AG04450 (cell line): ENCODE measurements around the gene RASL11B. TPM values are rescaled to one million over a fixed set of nuclear protein-coding genes. Genes with fewer than 3 reads are reported as not detected.

Source experiments
- CTCF ChIA-PET: fragments of 300-600, 350-600 bp; formaldehyde crosslinking; extraction: SDS; loops from one replicate; lab custom pipeline; 2022; ENCODE audit warnings: antibody characterized with exemption, inconsistent platforms; lab: Charles Lee
- POLR2A ChIA-PET: fragments of 350-600 bp; formaldehyde crosslinking; extraction: SDS; loops from one replicate; lab custom pipeline; 2021; ENCODE audit warnings: antibody characterized with exemption, inconsistent platforms; lab: Yijun Ruan, JAX
- DNase-seq: peaks from one replicate; pipeline ENCODE4 v3.0.0-alpha.2; 2011; ENCODE audit warnings: low read depth, low spot score
- H3K27ac ChIP-seq: one replicate; pipeline ENCODE4 v1.5.1; 2012; ENCODE audit warnings: low read depth, low read length, control low read depth
- H3K27me3 ChIP-seq: one replicate; pipeline ENCODE4 v1.6.0; 2012; ENCODE audit warnings: low read length; ENCODE audit not compliant: control insufficient read depth, insufficient read depth
- H3K4me3 ChIP-seq: 2 replicates; pipeline ENCODE4 v1.5.1; 2011; ENCODE audit warnings: mild to moderate bottlenecking, low read depth, low read length, control low read depth
- H3K9me3 ChIP-seq: 2 replicates; pipeline ENCODE4 v1.5.1; 2012; ENCODE audit warnings: low read length; ENCODE audit not compliant: control insufficient read depth, insufficient read depth
- CTCF ChIP-seq: IDR thresholded peaks from 2 replicates; pipeline ENCODE4 v1.5.1; 2011; ENCODE audit warnings: low read depth, low read length, control low read depth, inconsistent platforms
- polyA plus RNA-seq: library from polyadenylated mRNA; depleted of rRNA; stranded (reverse); fragments of >200 nt; gene quantifications from 2 replicates; pipeline ENCODE4 v1.2.3, GENCODE V29; 2011

Gene RASL11B
- polyA plus RNA-seq, 1 experiment: 4.3 TPM

- H3K9me3 ChIP-seq: peaks cover 3% of the 10 kb centered on the region; the same call in 1 of the 2 replicates
- CTCF ChIA-PET: interaction anchor here (0.6 to 0.9 kb wide), 2 partner anchors 113 to 114 kb away, joined by 3 read pairs; no protein-coding TSS in a partner anchor
- no peak for DNase-seq
- no peak for TF ChIP-seq CTCF
- H3K27me3 ChIP-seq: peaks cover 3% of the 10 kb centered on the region
- no peak overlapping the region for H3K27ac ChIP-seq
- POLR2A ChIA-PET: no interaction called here
- no peak overlapping the region for H3K4me3 ChIP-seq
These were observed 7.1 kb downstream of the RASL11B start for GRCh38 chr4:52869196-52869595.

- H3K4me3 ChIP-seq: no peak overlapping the region
These were observed 7.5 kb downstream of the RASL11B start for GRCh38 chr4:52869656-52870055.

GRCh38 chr4:52870225-52870624, 8.1 kb downstream of the RASL11B start:
- Histone ChIP-seq H3K9me3 (peaks cover 3% of the 10 kb centered on the region; the same call in 1 of the 2 replicates), H3K27ac (no peak overlapping the region), H3K27me3 (peaks cover 3% of the 10 kb centered on the region), H3K4me3 (no peak overlapping the region)
- DNase-seq: no peak
- ChIA-PET CTCF (no interaction called here), POLR2A (no interaction called here)
- no peak for TF ChIP-seq CTCF

More at GRCh38 chr4:52869656-52870055, 7.5 kb downstream of the RASL11B start:
- CTCF ChIA-PET: interaction anchor here (0.6 to 0.9 kb wide), 2 partner anchors 113 to 114 kb away, joined by 3 read pairs; no protein-coding TSS in a partner anchor
- Histone ChIP-seq H3K27ac (no peak overlapping the region), H3K9me3 (peaks cover 3% of the 10 kb centered on the region; the same call in 1 of the 2 replicates), H3K27me3 (peaks cover 3% of the 10 kb centered on the region)
- POLR2A ChIA-PET: no interaction called here
- no peak for TF ChIP-seq CTCF
- no peak for DNase-seq

GRCh38 chr4:52873191-52873590, 11.1 kb downstream of the RASL11B start:
- no peak for TF ChIP-seq CTCF

GRCh38 chr4:52873861-52874343, 11.8 kb downstream of the RASL11B start:
- no peak for TF ChIP-seq CTCF
- Histone ChIP-seq H3K27ac (no peak overlapping the region), H3K27me3 (no peaks in the 10 kb centered on the region), H3K9me3 (peaks cover 3% of the 10 kb centered on the region; the same call in 1 of the 2 replicates), H3K4me3 (no peak overlapping the region)
- no peak for DNase-seq
- ChIA-PET CTCF (no interaction called here), POLR2A (no interaction called here)

More at GRCh38 chr4:52873191-52873590, 11.1 kb downstream of the RASL11B start:
- H3K4me3 ChIP-seq: no peak overlapping the region
- ChIA-PET POLR2A (no interaction called here), CTCF (no interaction called here)
- H3K27me3 ChIP-seq: no peaks in the 10 kb centered on the region
- DNase-seq: no peak
- peaks cover 3% of the 10 kb centered on the region; the same call in 1 of the 2 replicates for H3K9me3 ChIP-seq
- H3K27ac ChIP-seq: no peak overlapping the region
